HepG2 (cell line): ENCODE measurements around the gene ADCY9. TPM values are rescaled to one million over a fixed set of nuclear protein-coding genes. Genes with fewer than 3 reads are reported as not detected.

Experiments
- ATAC-seq: fragments of 200-7000 bp; cut with Tn5 transposase; 3 replicates; pipeline ENCODE4 v1.9.1; 2020; ENCODE audit warnings: mild to moderate bottlenecking, moderate library complexity
- BruUV-seq: library from RNA; stranded (reverse); fragments of 400-500 nt; replicated peaks from 2 replicates; lab custom pipeline; 2021; lab: Mats Ljungman, UMichigan
- CTCF ChIA-PET: fragments of 300-600 bp; formaldehyde crosslinking; extraction: SDS; loops from one replicate; lab custom pipeline; 2021; ENCODE audit warnings: low total read pairs, inconsistent platforms, low intra/inter-chr PET ratio; lab: Yijun Ruan, JAX
- POLR2A ChIA-PET: fragments of 350-600 bp; sonication (Branson Sonifier 250); formaldehyde crosslinking; loops from one replicate; lab custom pipeline; 2020; ENCODE audit warnings: antibody characterized with exemption, inconsistent platforms; lab: Yijun Ruan, JAX
- DNase-seq: peaks from one replicate; pipeline ENCODE4 v3.0.0-alpha.2; 2015; ENCODE audit warnings: low spot score
- FAIRE-seq: peaks from 3 replicates; lab custom pipeline; 2011; peaks lifted over from hg19 to GRCh38; lab: Jason Lieb, UNC
- H2AFZ ChIP-seq: one replicate; pipeline ENCODE4 v1.6.1; 2011; ENCODE audit warnings: low read length, inconsistent platforms
- H3K27ac ChIP-seq: fragments of 300-600 bp; 3 replicates; pipeline ENCODE4 v1.8.0; 2011; ENCODE audit warnings: mixed run types, mild to moderate bottlenecking, mixed read lengths, low read length, inconsistent platforms; ENCODE audit not compliant: insufficient read depth; ENCODE audit errors: extremely low read length
- H3K27me3 ChIP-seq, 2 experiments: fragments of 200-600 bp in 1 of 2; 2 replicates in 1 of 2; 3 replicates in 1 of 2; pipeline versions ENCODE4 v1.6.0 to v1.8.0; 2011; ENCODE audit warnings: low read length in 2 of 2, mild to moderate bottlenecking in 2 of 2, moderate library complexity in 2 of 2, inconsistent platforms in 1 of 2; ENCODE audit not compliant: insufficient read depth in 2 of 2, control insufficient read depth in 1 of 2
- H3K36me3 ChIP-seq, 2 experiments: fragments of 200-600 bp in 1 of 2; replicated peaks in 1 of 2; 2 replicates in 1 of 2; 3 replicates in 1 of 2; pipeline versions ENCODE4 v1.5.1 to v1.8.0; 2011; ENCODE audit warnings: low read length in 2 of 2, inconsistent platforms in 1 of 2; ENCODE audit not compliant: insufficient read depth in 2 of 2, control insufficient read depth in 1 of 2
- H3K4me1 ChIP-seq: 2 replicates; pipeline ENCODE4 v1.5.1; 2012; ENCODE audit warnings: low read length, inconsistent platforms; ENCODE audit not compliant: insufficient read depth
- H3K4me2 ChIP-seq: 2 replicates; pipeline ENCODE4 v1.6.0; 2011; ENCODE audit warnings: low read depth, low read length, inconsistent platforms
- H3K4me3 ChIP-seq, 3 experiments: fragments of 200-600 bp in 1 of 3; sonication (generic), shearing (Covaris generic) in 1 of 3; replicated peaks in 1 of 3; 2 replicates each; pipeline ENCODE4 v1.5.1; 2011 to 2016; ENCODE audit warnings: low read length in 3 of 3, inconsistent platforms in 2 of 3, low read depth in 2 of 3, mild to moderate bottlenecking in 2 of 3, control low read depth in 1 of 3, mixed read lengths in 1 of 3; ENCODE audit not compliant: insufficient read depth in 1 of 3
- H3K79me2 ChIP-seq: one replicate; pipeline ENCODE4 v1.6.1; 2011; ENCODE audit warnings: low read length, inconsistent platforms; ENCODE audit not compliant: insufficient read depth
- H3K9ac ChIP-seq: 2 replicates; pipeline ENCODE4 v1.6.0; 2011; ENCODE audit warnings: mild to moderate bottlenecking, low read depth, low read length, inconsistent platforms; ENCODE audit not compliant: insufficient read depth
- H3K9me3 ChIP-seq: 2 replicates; pipeline ENCODE4 v1.5.1; 2012; ENCODE audit warnings: mild to moderate bottlenecking, low read length
- H4K20me1 ChIP-seq: 2 replicates; pipeline ENCODE4 v1.6.0; 2011; ENCODE audit warnings: inconsistent platforms, mild to moderate bottlenecking, low read length, moderate library complexity; ENCODE audit not compliant: insufficient read depth
- FOXK1 ChIP-seq: sonication (generic); formaldehyde crosslinking; IDR thresholded peaks from 2 replicates; pipeline ENCODE4 v1.4.0; 2020; ENCODE audit warnings: low read depth, missing genetic modification reagents, borderline replicate concordance
- ISX ChIP-seq: sonication (generic); formaldehyde crosslinking; conservative IDR thresholded peaks from 2 replicates; pipeline ENCODE4 v1.5.0; 2020; ENCODE audit warnings: missing genetic modification reagents
- MXD3 ChIP-seq: IDR thresholded peaks from 2 replicates; pipeline ENCODE4 v1.6.1; 2016; ENCODE audit warnings: mild to moderate bottlenecking, missing biosample characterization, missing genetic modification reagents
- SALL1 ChIP-seq: sonication (generic); formaldehyde crosslinking; IDR thresholded peaks from 2 replicates; pipeline ENCODE4 v1.8.0; 2022; ENCODE audit warnings: mild to moderate bottlenecking, missing genetic modification reagents
- SMC3 ChIP-seq: IDR thresholded peaks from 2 replicates; pipeline ENCODE4 v1.6.1; 2011; ENCODE audit warnings: low read length, improper control_type of control experiment
- SP1 ChIP-seq, 2 experiments: fragments of 450-650 bp in 1 of 2; sonication (generic) in 1 of 2; formaldehyde crosslinking in 1 of 2; IDR thresholded peaks; 2 replicates each; pipeline versions ENCODE4 v1.4.0 to v1.6.1; 2016 to 2020; ENCODE audit warnings: missing genetic modification reagents in 1 of 2
- ZBTB20 ChIP-seq: sonication (generic); formaldehyde crosslinking; IDR thresholded peaks from 2 replicates; pipeline ENCODE4 v1.8.1; 2023; ENCODE audit warnings: missing genetic modification reagents, low read depth, mild to moderate bottlenecking, borderline replicate concordance
- ZFP90 ChIP-seq: sonication (generic); formaldehyde crosslinking; IDR thresholded peaks from 2 replicates; pipeline ENCODE4 v1.8.0; 2022; ENCODE audit warnings: missing genetic modification reagents, mild to moderate bottlenecking, inconsistent platforms, borderline replicate concordance
- ZFX ChIP-seq: sonication (generic); formaldehyde crosslinking; IDR thresholded peaks from 2 replicates; pipeline ENCODE4 v1.4.0; 2020; ENCODE audit warnings: mild to moderate bottlenecking, low read depth, missing genetic modification reagents, moderate library complexity
- ZNF275 ChIP-seq: sonication (generic); formaldehyde crosslinking; IDR thresholded peaks from 2 replicates; pipeline ENCODE4 v1.8.0; 2022; ENCODE audit warnings: missing genetic modification reagents, mild to moderate bottlenecking, inconsistent platforms, borderline replicate concordance
- ZNF335 ChIP-seq: sonication (generic); formaldehyde crosslinking; IDR thresholded peaks from 2 replicates; pipeline ENCODE4 v1.4.0; 2020; ENCODE audit warnings: missing genetic modification reagents
- ZNF33B ChIP-seq: sonication (generic); formaldehyde crosslinking; IDR thresholded peaks from 2 replicates; pipeline ENCODE4 v1.5.1; 2020; ENCODE audit warnings: mild to moderate bottlenecking, missing genetic modification reagents
- ZNF414 ChIP-seq: sonication (generic); formaldehyde crosslinking; IDR thresholded peaks from 2 replicates; pipeline ENCODE4 v1.5.0; 2020; ENCODE audit warnings: missing genetic modification reagents
- ZNF468 ChIP-seq: sonication (generic); formaldehyde crosslinking; IDR thresholded peaks from 2 replicates; pipeline ENCODE4 v1.8.0; 2022; ENCODE audit warnings: mild to moderate bottlenecking, moderate library complexity, missing genetic modification reagents
- ZNF567 ChIP-seq: sonication (generic); formaldehyde crosslinking; IDR thresholded peaks from 2 replicates; pipeline ENCODE4 v1.8.1; 2023; ENCODE audit warnings: mild to moderate bottlenecking, missing genetic modification reagents, borderline replicate concordance
- ZNF570 ChIP-seq: sonication (generic); formaldehyde crosslinking; IDR thresholded peaks from 2 replicates; pipeline ENCODE4 v1.4.0; 2020; ENCODE audit warnings: mild to moderate bottlenecking, missing genetic modification reagents, borderline replicate concordance
- ZNF580 ChIP-seq: IDR thresholded peaks from 2 replicates; pipeline ENCODE4 v1.6.1; 2016; ENCODE audit warnings: low read depth, borderline replicate concordance
- WGBS: methylation state at CpG from one replicate; pipeline ENCODE4 v1.1.6; 2017; ENCODE audit warnings: low lambda C conversion rate; 5-methylcytosine and 5-hydroxymethylcytosine counted together
- in situ Hi-C: cut with HindIII; loops from 2 replicates; pipeline ENCODE4 v1.10.0; 2017; ENCODE audit warnings: low pct_unique_long_range_greater_than_20kb; ENCODE audit not compliant: extremely low pct_ligation_motif_present
- intact Hi-C: fragments of 100-400 bp; cut with micrococcal nuclease; formaldehyde crosslinking; loops from one replicate; pipeline ENCODE4 v1.10.0; 2022; ENCODE audit not compliant: unreplicated experiment
- polyA plus RNA-seq, 8 experiments: library from polyadenylated mRNA; depleted of rRNA in 3 of 8; stranded (reverse) in 7 of 8; unstranded in 1 of 8; fragments of >200 nt; fragmentation: Illumina TruSeq in 4 of 8; extraction: Trizol in 4 of 8; gene quantifications; 2 replicates each; pipeline versions ENCODE4 v1.2.1 to v1.2.3, GENCODE V29; 2011 to 2016; ENCODE audit warnings: low read depth in 4 of 8, missing spikeins in 1 of 8, mixed read lengths in 1 of 8; ENCODE audit not compliant: insufficient read depth in 1 of 8
- total RNA-seq, 5 experiments: library from RNA; depleted of rRNA; stranded (reverse); fragments of >200 nt; fragmentation: Illumina TruSeq; extraction: Trizol; gene quantifications; 2 replicates each; pipeline ENCODE4 v1.2.3, GENCODE V29; 2016; ENCODE audit warnings: low read depth in 1 of 5
- TF ChIP-seq, protein P1 (sequence below): IDR thresholded peaks from 2 replicates; pipeline ENCODE4 v1.6.1; 2016; ENCODE audit warnings: low read depth, missing genetic modification reagents, missing compliant biosample characterization

The ADCY9 gene
- total and polyA plus RNA-seq, 2 of the 13 experiments (the other 11 are each of a cell fraction or from before 2014, with no cell fraction given) = 11.2 to 13.9 TPM

- POLR2A ChIA-PET = no interaction called here
- H3K27me3 ChIP-seq = no peaks in the 10 kb centered on the region; a peak in 1 of 5 replicates
- H3K27ac ChIP-seq = no peak overlapping the region
- H3K4me3 ChIP-seq = no peak overlapping the region
- H3K9me3 ChIP-seq = no peaks in the 10 kb centered on the region
- H3K4me2 ChIP-seq = no peak overlapping the region
- in situ Hi-C loops (no loop called here), intact Hi-C loops (loop anchor here (10.0 kb wide), 1 partner anchor 148 kb away; the partner anchor contains the start of gene ADCY9)
- no peak overlapping the region for H3K9ac ChIP-seq
- no peak overlapping the region for H2AFZ ChIP-seq
- peaks cover 10 to 20% of the 10 kb centered on the region in 2 experiments; a peak in 4 of 5 replicates for H3K36me3 ChIP-seq
- ATAC-seq = no peak
- no peak for DNase-seq
- no peaks in the 10 kb centered on the region for H4K20me1 ChIP-seq
- H3K79me2 ChIP-seq = no peaks in the 10 kb centered on the region
- no peak for FAIRE-seq
- H3K4me1 ChIP-seq = no peaks in the 10 kb centered on the region
- BruUV-seq = no TSS peak
- CTCF ChIA-PET = no interaction called here
- WGBS = 96% methylated on average over 24 of the region's 24 CpGs
- TF ChIP-seq MXD3 (CRISPR knock-in tag) = no peak
- TF ChIP-seq ZFX (CRISPR knock-in tag) = no peak
- TF ChIP-seq, protein P1, sequence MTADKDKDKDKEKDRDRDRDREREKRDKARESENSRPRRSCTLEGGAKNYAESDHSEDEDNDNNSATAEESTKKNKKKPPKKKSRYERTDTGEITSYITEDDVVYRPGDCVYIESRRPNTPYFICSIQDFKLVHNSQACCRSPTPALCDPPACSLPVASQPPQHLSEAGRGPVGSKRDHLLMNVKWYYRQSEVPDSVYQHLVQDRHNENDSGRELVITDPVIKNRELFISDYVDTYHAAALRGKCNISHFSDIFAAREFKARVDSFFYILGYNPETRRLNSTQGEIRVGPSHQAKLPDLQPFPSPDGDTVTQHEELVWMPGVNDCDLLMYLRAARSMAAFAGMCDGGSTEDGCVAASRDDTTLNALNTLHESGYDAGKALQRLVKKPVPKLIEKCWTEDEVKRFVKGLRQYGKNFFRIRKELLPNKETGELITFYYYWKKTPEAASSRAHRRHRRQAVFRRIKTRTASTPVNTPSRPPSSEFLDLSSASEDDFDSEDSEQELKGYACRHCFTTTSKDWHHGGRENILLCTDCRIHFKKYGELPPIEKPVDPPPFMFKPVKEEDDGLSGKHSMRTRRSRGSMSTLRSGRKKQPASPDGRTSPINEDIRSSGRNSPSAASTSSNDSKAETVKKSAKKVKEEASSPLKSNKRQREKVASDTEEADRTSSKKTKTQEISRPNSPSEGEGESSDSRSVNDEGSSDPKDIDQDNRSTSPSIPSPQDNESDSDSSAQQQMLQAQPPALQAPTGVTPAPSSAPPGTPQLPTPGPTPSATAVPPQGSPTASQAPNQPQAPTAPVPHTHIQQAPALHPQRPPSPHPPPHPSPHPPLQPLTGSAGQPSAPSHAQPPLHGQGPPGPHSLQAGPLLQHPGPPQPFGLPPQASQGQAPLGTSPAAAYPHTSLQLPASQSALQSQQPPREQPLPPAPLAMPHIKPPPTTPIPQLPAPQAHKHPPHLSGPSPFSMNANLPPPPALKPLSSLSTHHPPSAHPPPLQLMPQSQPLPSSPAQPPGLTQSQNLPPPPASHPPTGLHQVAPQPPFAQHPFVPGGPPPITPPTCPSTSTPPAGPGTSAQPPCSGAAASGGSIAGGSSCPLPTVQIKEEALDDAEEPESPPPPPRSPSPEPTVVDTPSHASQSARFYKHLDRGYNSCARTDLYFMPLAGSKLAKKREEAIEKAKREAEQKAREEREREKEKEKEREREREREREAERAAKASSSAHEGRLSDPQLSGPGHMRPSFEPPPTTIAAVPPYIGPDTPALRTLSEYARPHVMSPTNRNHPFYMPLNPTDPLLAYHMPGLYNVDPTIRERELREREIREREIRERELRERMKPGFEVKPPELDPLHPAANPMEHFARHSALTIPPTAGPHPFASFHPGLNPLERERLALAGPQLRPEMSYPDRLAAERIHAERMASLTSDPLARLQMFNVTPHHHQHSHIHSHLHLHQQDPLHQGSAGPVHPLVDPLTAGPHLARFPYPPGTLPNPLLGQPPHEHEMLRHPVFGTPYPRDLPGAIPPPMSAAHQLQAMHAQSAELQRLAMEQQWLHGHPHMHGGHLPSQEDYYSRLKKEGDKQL (CRISPR knock-in tag) = no peak
- TF ChIP-seq ZNF335 (CRISPR knock-in tag) = no peak
- TF ChIP-seq SALL1 (CRISPR knock-in tag) = no peak
- TF ChIP-seq ZNF580 (CRISPR knock-in tag) = no peak
- no peak for TF ChIP-seq ZNF275 (CRISPR knock-in tag)
- no peak for TF ChIP-seq ISX
- no peak for TF ChIP-seq FOXK1
- no peak for TF ChIP-seq ZBTB20 (CRISPR knock-in tag)
- TF ChIP-seq ZNF570 (CRISPR knock-in tag) = no peak
- TF ChIP-seq ZNF567 (CRISPR knock-in tag) = no peak
- no peak for TF ChIP-seq ZNF468
- TF ChIP-seq ZNF414 (CRISPR knock-in tag) = no peak
- TF ChIP-seq ZNF33B (CRISPR knock-in tag) = no peak
- TF ChIP-seq ZFP90 (CRISPR knock-in tag) = no peak
- TF ChIP-seq SMC3 = no peak
- no peak for TF ChIP-seq SP1 (IDR thresholded peaks at IDR 0.05)
- TF ChIP-seq SP1 (CRISPR knock-in tag; IDR thresholded peaks at IDR 0.05) = no peak
These were observed 149.6 kb downstream of the ADCY9 start for GRCh38 chr16:3966681-3967080.
